ENCODE data around the gene DHRS11.

DNA sequence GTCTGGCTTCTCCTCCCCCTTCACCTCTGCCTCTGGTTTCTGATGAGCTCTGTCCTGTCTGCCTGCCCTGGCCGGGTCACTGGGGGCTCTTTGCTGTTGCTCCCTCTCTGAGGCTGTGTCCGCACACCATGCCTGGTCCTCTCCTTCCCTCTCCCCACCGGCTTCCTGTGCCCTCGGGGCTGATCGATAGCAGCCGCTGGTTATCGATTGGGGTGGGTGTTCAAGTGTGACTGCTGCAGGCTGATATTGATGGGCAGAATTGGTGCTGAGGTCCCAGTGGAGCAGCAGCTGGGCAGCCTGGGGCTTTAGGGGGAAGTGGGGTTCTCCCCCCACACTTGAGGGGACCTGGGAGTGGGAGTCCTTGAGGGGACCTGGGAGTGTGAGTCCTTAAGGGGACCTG, 26.1 kb downstream of the DHRS11 start:
- no peak for TF ChIP-seq GATA2 (IDR thresholded peaks at IDR 0.05; ENCODE audit: low read depth, low read length)
- TF ChIP-seq GATA3 (IDR thresholded peaks at IDR 0.05; ENCODE audit: low read depth, low read length), result no peak
